Endothelial cell of umbilical vein (primary cell): ENCODE data around the gene HDDC2.

Experiments
- CTCF ChIP-seq, 2 donors: IDR thresholded peaks; 1 replicate in 1 of 2; 2 replicates in 1 of 2; pipeline ENCODE4 v1.5.1; 2011; ENCODE audit warnings: low read length in 2 of 2, mild to moderate bottlenecking in 2 of 2, moderate library complexity in 2 of 2, control low read depth in 1 of 2, inconsistent platforms in 1 of 2, low read depth in 1 of 2; ENCODE audit not compliant: insufficient read depth in 1 of 2; ENCODE audit errors: extremely low read depth in 1 of 2
- EZH2 ChIP-seq: IDR thresholded peaks from 2 replicates; pipeline ENCODE4 v1.6.1; 2012; ENCODE audit warnings: borderline replicate concordance, low read depth, mild to moderate bottlenecking, moderate library complexity, low read length, inconsistent platforms; ENCODE audit not compliant: severe bottlenecking
- FOS ChIP-seq: IDR thresholded peaks from 2 replicates; pipeline ENCODE4 v1.6.1; 2011; ENCODE audit warnings: mild to moderate bottlenecking, low read length, moderate library complexity, borderline replicate concordance; ENCODE audit not compliant: insufficient read depth
- GATA2 ChIP-seq: IDR thresholded peaks from 2 replicates; pipeline ENCODE4 v1.7.0; 2011; ENCODE audit warnings: low read depth, mild to moderate bottlenecking, moderate library complexity, mixed read lengths, low read length; ENCODE audit not compliant: insufficient read length, insufficient read depth
- JUN ChIP-seq: IDR thresholded peaks from 2 replicates; pipeline ENCODE4 v1.6.1; 2011; ENCODE audit warnings: borderline replicate concordance, low read depth; ENCODE audit not compliant: insufficient read length, insufficient read depth
- MAX ChIP-seq: IDR thresholded peaks from 2 replicates; pipeline ENCODE4 v1.6.1; 2011; ENCODE audit not compliant: insufficient read depth, insufficient read length
- MYC ChIP-seq: IDR thresholded peaks from one replicate; pipeline ENCODE4 v1.6.1; 2011; ENCODE audit warnings: mild to moderate bottlenecking, low read depth, low read length
- POLR2A ChIP-seq: IDR thresholded peaks from 2 replicates; pipeline ENCODE4 v1.6.1; 2012; ENCODE audit warnings: low read depth, mild to moderate bottlenecking, control low read depth, low read length
- POLR2AphosphoS5 ChIP-seq: IDR thresholded peaks from 2 replicates; pipeline ENCODE4 v1.6.1; 2012; ENCODE audit warnings: low read depth, mild to moderate bottlenecking, control low read depth, low read length, moderate library complexity; ENCODE audit not compliant: insufficient read depth

GRCh38 chr6:125227244-125227643 lies 74.5 kb downstream of the HDDC2 start:
- TF ChIP-seq CTCF (IDR thresholded peaks at IDR 0.05; ENCODE audit: extremely low read depth in 1 of 2, insufficient read depth in 1 of 2, low read depth in 1 of 2, low read length in 2 of 2), result no peak
- no peak for TF ChIP-seq MAX
- TF ChIP-seq POLR2AphosphoS5, result no peak
- TF ChIP-seq FOS, result no peak
- TF ChIP-seq POLR2A, result no peak
- TF ChIP-seq EZH2, result no peak
- TF ChIP-seq MYC, result no peak
- no peak for TF ChIP-seq GATA2
- TF ChIP-seq JUN, result no peak
